WERI-Rb-1 (cell line): ENCODE measurements around the gene PPP4R3A.

Source experiments
- DNase-seq: peaks from one replicate; pipeline ENCODE4 v3.0.0-alpha.2; 2020
- H3K27ac ChIP-seq: fragments of 250-450 bp; sonication (Bioruptor Pico); 2 replicates; pipeline ENCODE4 v1.5.1; 2020; ENCODE audit warnings: mild to moderate bottlenecking, moderate library complexity
- H3K27me3 ChIP-seq: fragments of 250-450 bp; sonication (Bioruptor Pico); 2 replicates; pipeline ENCODE4 v1.5.1; 2021; ENCODE audit warnings: mild to moderate bottlenecking, low read depth, moderate library complexity; ENCODE audit not compliant: insufficient read depth, severe bottlenecking
- H3K36me3 ChIP-seq: fragments of 250-450 bp; sonication (Bioruptor Pico); 2 replicates; pipeline ENCODE4 v1.5.1; 2020; ENCODE audit warnings: mild to moderate bottlenecking, moderate library complexity
- H3K4me3 ChIP-seq: 2 replicates; pipeline ENCODE4 v1.5.1; 2011; ENCODE audit warnings: low read depth, mild to moderate bottlenecking, control low read depth, low read length
- H3K9me3 ChIP-seq: fragments of 250-450 bp; sonication (Bioruptor Pico); 2 replicates; pipeline ENCODE4 v1.5.1; 2021; ENCODE audit warnings: mild to moderate bottlenecking, moderate library complexity; ENCODE audit not compliant: severe bottlenecking
- CTCF ChIP-seq: IDR thresholded peaks from 2 replicates; pipeline ENCODE4 v1.5.1; 2011; ENCODE audit warnings: low read depth, mild to moderate bottlenecking, control low read depth, inconsistent platforms, low read length

The PPP4R3A gene

GRCh38 chr14:91464615-91465205 lies 45.4 kb downstream of the PPP4R3A start:
- Histone ChIP-seq H3K9me3 (no peaks in the 10 kb centered on the region), H3K4me3 (no peak overlapping the region), H3K36me3 (peaks cover 83% of the 10 kb centered on the region), H3K27me3 (no peaks in the 10 kb centered on the region), H3K27ac (no peak overlapping the region)
- no peak for DNase-seq
- TF ChIP-seq CTCF = no peak

- no peak overlapping the region for H3K27ac ChIP-seq
- no peak for DNase-seq
- H3K27me3 ChIP-seq = no peaks in the 10 kb centered on the region
- no peaks in the 10 kb centered on the region for H3K9me3 ChIP-seq
- no peak overlapping the region for H3K4me3 ChIP-seq
- H3K36me3 ChIP-seq = peaks cover 76% of the 10 kb centered on the region
- TF ChIP-seq CTCF = no peak
Observed at GRCh38 chr14:91458612-91459011, 51.5 kb downstream of the PPP4R3A start.

GRCh38 chr14:91456283-91456682 lies 53.8 kb downstream of the PPP4R3A start:
- Histone ChIP-seq H3K4me3 (no peak overlapping the region), H3K27ac (no peak overlapping the region), H3K36me3 (peaks cover 57% of the 10 kb centered on the region), H3K9me3 (no peaks in the 10 kb centered on the region), H3K27me3 (no peaks in the 10 kb centered on the region)
- no peak for DNase-seq
- no peak for TF ChIP-seq CTCF

- no peaks in the 10 kb centered on the region for H3K9me3 ChIP-seq
- no peak overlapping the region for H3K27ac ChIP-seq
- H3K4me3 ChIP-seq = no peak overlapping the region
- H3K27me3 ChIP-seq = no peaks in the 10 kb centered on the region
- H3K36me3 ChIP-seq = peaks cover 42% of the 10 kb centered on the region
- TF ChIP-seq CTCF = no peak
- no peak for DNase-seq
Observed at GRCh38 chr14:91454580-91454979, 55.5 kb downstream of the PPP4R3A start.

- H3K27ac ChIP-seq = no peak overlapping the region
- H3K9me3 ChIP-seq = no peaks in the 10 kb centered on the region
- no peak for DNase-seq
- no peak overlapping the region for H3K4me3 ChIP-seq
- H3K36me3 ChIP-seq = peaks cover 38% of the 10 kb centered on the region
- no peak for TF ChIP-seq CTCF
- H3K27me3 ChIP-seq = no peaks in the 10 kb centered on the region
Observed at GRCh38 chr14:91454155-91454554, 56.0 kb downstream of the PPP4R3A start.

- Histone ChIP-seq H3K9me3 (no peaks in the 10 kb centered on the region), H3K27me3 (no peaks in the 10 kb centered on the region), H3K36me3 (peaks cover 34% of the 10 kb centered on the region), H3K27ac (no peak overlapping the region), H3K4me3 (no peak overlapping the region)
- TF ChIP-seq CTCF = no peak
- DNase-seq = no peak
Observed at GRCh38 chr14:91453744-91454143, 56.4 kb downstream of the PPP4R3A start.
